AG09319 (cell line): ENCODE measurements around the gene MMRN2.
"Not testable (repeated sequence)": the region's sequence is repeated elsewhere in the genome, so short reads cannot be mapped to it uniquely, and the experiment has no call there.

ENCODE experiments used
- DNase-seq: peaks from one replicate; pipeline ENCODE4 v3.0.0-alpha.2; 2010; ENCODE audit warnings: low read depth; ENCODE audit errors: extremely low read depth
- CTCF ChIP-seq: IDR thresholded peaks from 2 replicates; pipeline ENCODE4 v1.5.1; 2011; ENCODE audit warnings: low read depth, mild to moderate bottlenecking, inconsistent platforms, low read length, moderate library complexity

The MMRN2 gene

GRCh38 chr10:86957471-86958115, at the start of gene MMRN2:
Gene MMRN2 (minus strand): TSS chr10:86957615. CDS start chr10:86957541, 74 bp downstream.
- no peak for TF ChIP-seq CTCF
- DNase-seq, result no peak

- DNase-seq, result not testable (repeated sequence)
These were observed 49.7 kb upstream of the MMRN2 start for GRCh38 chr10:87007124-87007523.

- no peak for TF ChIP-seq CTCF
- no peak for DNase-seq
These were observed 43.1 kb upstream of the MMRN2 start for GRCh38 chr10:87000491-87000890.

GRCh38 chr10:86999802-87000403, 42.5 kb upstream of the MMRN2 start:
- DNase-seq, result not testable (repeated sequence)

DNA sequence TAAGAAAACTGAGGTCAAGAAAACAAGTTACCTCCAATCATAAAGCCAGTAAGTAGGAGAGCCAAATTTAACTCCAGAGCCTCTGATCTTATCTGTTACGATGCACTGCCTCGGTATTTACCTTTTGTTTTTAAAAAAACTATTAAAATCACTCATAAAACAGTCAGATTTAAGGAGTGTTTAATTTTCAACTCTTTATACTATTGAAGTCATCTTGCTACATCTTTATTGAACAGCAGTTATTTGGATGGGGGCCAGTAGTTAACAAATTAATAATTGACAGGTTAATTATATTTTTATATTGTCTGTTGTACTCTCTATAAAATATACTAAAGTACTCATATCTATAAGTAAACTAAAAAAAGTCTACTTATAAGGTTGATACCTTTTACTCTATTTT, 35.5 kb upstream of the MMRN2 start:
- no peak for DNase-seq
- no peak for TF ChIP-seq CTCF

- no peak for DNase-seq
- TF ChIP-seq CTCF, result no peak
These were observed 35.0 kb upstream of the MMRN2 start for GRCh38 chr10:86992456-86992855.

GRCh38 chr10:86991362-86991761, 33.9 kb upstream of the MMRN2 start:
- not testable (repeated sequence) for DNase-seq

- no peak for TF ChIP-seq CTCF
- no peak for DNase-seq
These were observed 31.1 kb upstream of the MMRN2 start for GRCh38 chr10:86988520-86988919.

GRCh38 chr10:86984498-86984897, 27.1 kb upstream of the MMRN2 start:
- DNase-seq, result not testable (repeated sequence)
